Bronchial epithelial cell (primary cell): ENCODE data around the gene HIRA. TPM values are rescaled to one million over a fixed set of nuclear protein-coding genes. Genes with fewer than 3 reads are reported as not detected.

Experiments
- DNase-seq: peaks from one replicate; pipeline ENCODE4 v3.0.0-alpha.2; 2010; ENCODE audit warnings: low read depth
- FAIRE-seq: peaks from 2 replicates; lab custom pipeline; 2011; peaks lifted over from hg19 to GRCh38; lab: Jason Lieb, UNC
- H3K27me3 ChIP-seq: 2 replicates; pipeline ENCODE4 v1.5.1; 2011; ENCODE audit warnings: low read length; ENCODE audit not compliant: control insufficient read depth, insufficient read depth
- H3K36me3 ChIP-seq: 2 replicates; pipeline ENCODE4 v1.5.1; 2011; ENCODE audit warnings: low read length; ENCODE audit not compliant: control insufficient read depth, insufficient read depth
- H3K4me3 ChIP-seq: 2 replicates; pipeline ENCODE4 v1.5.1; 2011; ENCODE audit warnings: mild to moderate bottlenecking, low read depth, low read length, control low read depth
- CTCF ChIP-seq: IDR thresholded peaks from 2 replicates; pipeline ENCODE4 v1.5.1; 2011; ENCODE audit warnings: mild to moderate bottlenecking, moderate library complexity, low read length, control low read depth, inconsistent platforms; ENCODE audit not compliant: insufficient read depth, severe bottlenecking
- total RNA-seq: library from RNA; depleted of rRNA; stranded (reverse); fragments of >200 nt; gene quantifications from 2 replicates; pipeline ENCODE4 v1.2.1, GENCODE V29; 2014

HIRA gene
- total RNA-seq, 1 donor from 2014 or later = 22.4 TPM

DNA sequence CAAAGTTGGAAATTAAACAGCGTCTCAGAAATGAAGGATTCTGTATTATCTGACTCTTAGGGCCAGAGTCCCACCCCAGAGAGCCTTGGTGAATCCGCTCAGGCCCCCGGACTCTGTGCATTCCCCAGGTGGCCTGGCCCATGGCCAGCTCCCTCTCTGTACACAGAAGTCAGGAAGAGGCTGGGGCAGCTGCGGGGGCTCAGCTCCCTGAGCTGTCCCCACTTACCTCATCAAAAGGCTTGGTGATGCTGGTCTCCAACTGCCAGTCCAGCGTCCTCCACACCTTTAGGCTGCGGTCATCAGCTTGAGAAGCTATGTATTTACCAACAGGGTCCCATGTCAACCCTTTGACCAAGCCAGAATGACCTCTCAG lies 35.0 kb downstream of the HIRA start:
- Histone ChIP-seq H3K36me3 (peaks cover 40% of the 10 kb centered on the region), H3K27me3 (no peaks in the 10 kb centered on the region), H3K4me3 (no peak overlapping the region)
- FAIRE-seq (no peak), DNase-seq (no peak)
- TF ChIP-seq CTCF = no peak

- TF ChIP-seq CTCF = no peak
- H3K27me3 ChIP-seq = no peaks in the 10 kb centered on the region
- peaks cover 40% of the 10 kb centered on the region for H3K36me3 ChIP-seq
- no peak overlapping the region for H3K4me3 ChIP-seq
- no peak for FAIRE-seq
- DNase-seq = no peak
These were observed 36.3 kb downstream of the HIRA start for GRCh38 chr22:19395276-19395675.

DNA sequence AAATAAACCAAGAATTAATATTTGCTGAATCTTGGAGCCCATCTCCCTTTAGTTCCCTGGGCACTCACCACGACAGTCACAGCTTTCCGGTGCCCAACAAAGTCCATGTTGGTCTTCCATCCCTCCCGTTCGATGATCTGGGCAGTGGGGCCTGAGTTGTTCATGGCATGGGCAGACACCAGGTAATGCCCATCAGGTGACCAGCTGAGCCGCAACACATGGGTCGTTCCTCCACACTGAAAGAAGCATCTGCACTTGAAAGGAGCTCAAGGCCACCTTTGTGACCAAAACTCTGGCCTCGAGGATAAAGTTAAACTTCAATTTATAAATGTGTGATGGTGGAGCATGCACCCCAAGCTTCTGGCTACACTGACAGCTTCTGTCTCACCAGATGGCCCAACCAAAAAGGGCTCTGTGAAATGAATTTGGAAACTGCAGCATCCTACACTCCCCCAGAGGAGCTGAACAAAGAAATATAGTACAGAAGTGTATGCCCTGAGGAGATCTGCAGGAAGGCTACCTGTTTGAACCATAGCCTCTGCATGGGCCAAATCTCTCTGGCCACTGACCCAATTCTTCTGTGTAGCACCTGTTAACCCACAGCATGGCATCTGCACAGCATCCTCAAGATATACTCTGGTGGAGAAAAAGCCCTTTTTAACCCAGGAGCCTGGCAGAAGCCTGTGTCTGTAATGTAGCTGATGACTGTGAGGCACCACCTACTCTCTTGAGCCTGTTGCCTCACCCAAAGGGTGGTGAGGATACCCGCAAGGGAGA lies 37.1 kb downstream of the HIRA start:
- DNase-seq (no peak), FAIRE-seq (no peak)
- H3K36me3 ChIP-seq = peaks cover 40% of the 10 kb centered on the region
- H3K27me3 ChIP-seq = no peaks in the 10 kb centered on the region
- TF ChIP-seq CTCF = no peak
- no peak overlapping the region for H3K4me3 ChIP-seq

DNA sequence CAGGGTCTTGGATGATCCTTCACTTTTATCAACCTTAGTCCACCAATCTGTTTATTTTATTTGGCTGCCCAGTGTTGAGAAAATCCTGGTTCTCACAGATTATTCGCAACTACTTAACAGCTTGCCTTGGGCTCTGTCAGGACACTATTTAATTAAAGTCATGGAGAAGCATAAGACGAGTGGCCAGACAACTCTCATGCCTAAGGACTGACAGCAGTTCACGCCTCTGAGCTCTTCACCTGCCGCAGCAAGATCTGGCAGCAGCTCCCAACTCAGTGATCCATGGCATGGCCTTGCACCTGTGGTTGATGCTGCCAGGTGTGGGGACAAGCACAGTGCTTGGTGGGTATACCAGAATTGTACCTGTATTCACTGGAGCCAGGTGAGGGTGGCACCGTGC lies 37.8 kb downstream of the HIRA start:
- peaks cover 43% of the 10 kb centered on the region for H3K36me3 ChIP-seq
- FAIRE-seq (no peak), DNase-seq (no peak)
- no peaks in the 10 kb centered on the region for H3K27me3 ChIP-seq
- H3K4me3 ChIP-seq = no peak overlapping the region
- TF ChIP-seq CTCF = no peak

DNA sequence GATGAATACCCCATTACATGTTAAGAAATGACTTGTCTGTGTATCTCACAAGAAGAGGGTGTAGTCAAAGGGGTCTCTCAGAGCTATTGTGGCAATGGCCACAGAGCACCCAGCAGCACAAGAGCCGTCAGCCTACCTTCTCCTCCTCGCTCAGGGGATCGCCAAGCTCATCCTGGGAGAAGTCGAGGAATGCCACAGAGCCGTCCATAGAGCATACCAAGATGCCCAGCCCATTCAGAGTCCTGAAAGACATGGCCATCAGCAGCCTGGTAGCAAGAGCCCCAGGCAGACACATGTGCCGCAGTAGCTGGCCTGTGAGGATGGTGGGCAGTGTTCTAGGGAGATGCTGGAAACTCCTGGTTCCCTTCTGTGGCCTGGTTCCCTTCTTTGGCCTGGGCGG lies 44.0 kb downstream of the HIRA start:
- Histone ChIP-seq H3K4me3 (no peak overlapping the region), H3K27me3 (no peaks in the 10 kb centered on the region), H3K36me3 (peaks cover 39% of the 10 kb centered on the region)
- DNase-seq (no peak), FAIRE-seq (no peak)
- TF ChIP-seq CTCF = no peak

- FAIRE-seq = no peak
- DNase-seq = no peak
- no peaks in the 10 kb centered on the region for H3K27me3 ChIP-seq
- no peak for TF ChIP-seq CTCF
- H3K4me3 ChIP-seq = no peak overlapping the region
- peaks cover 44% of the 10 kb centered on the region for H3K36me3 ChIP-seq
These were observed 44.5 kb downstream of the HIRA start for GRCh38 chr22:19387038-19387437.
